GM23338 (cell line): Measurements from ENCODE around the gene SPATA33.

Source experiments
- CREB1 ChIP-seq: fragments of 250-450 bp; sonication (Bioruptor Pico); IDR thresholded peaks from 2 replicates; pipeline ENCODE4 v1.5.0; 2020; ENCODE audit warnings: low read depth, mild to moderate bottlenecking, moderate library complexity
- ETS1 ChIP-seq: IDR thresholded peaks from 2 replicates; pipeline ENCODE4 v1.6.1; 2016; ENCODE audit warnings: antibody characterized with exemption
- EZH2 ChIP-seq: fragments of 200-600 bp; sonication (generic); IDR thresholded peaks from one replicate; pipeline ENCODE4 v1.8.0; 2017; ENCODE audit warnings: antibody characterized with exemption, mild to moderate bottlenecking, low read depth; ENCODE audit not compliant: unreplicated experiment
- EZH2phosphoT487 ChIP-seq: fragments of 200-600 bp; sonication (generic); IDR thresholded peaks from one replicate; pipeline ENCODE4 v1.8.1; 2018; ENCODE audit warnings: antibody characterized with exemption; ENCODE audit not compliant: unreplicated experiment
- JUNB ChIP-seq: IDR thresholded peaks from one replicate; pipeline ENCODE4 v1.6.1; 2016; ENCODE audit warnings: antibody characterized with exemption; ENCODE audit not compliant: unreplicated experiment
- NANOG ChIP-seq: IDR thresholded peaks from 2 replicates; pipeline ENCODE4 v1.6.1; 2016; ENCODE audit warnings: antibody characterized with exemption, borderline replicate concordance
- POLR2AphosphoS5 ChIP-seq: IDR thresholded peaks from 2 replicates; pipeline ENCODE4 v1.6.1; 2016; ENCODE audit warnings: antibody characterized with exemption, low read depth
- REST ChIP-seq: IDR thresholded peaks from one replicate; pipeline ENCODE4 v1.6.1; 2018; ENCODE audit warnings: antibody characterized with exemption; ENCODE audit not compliant: unreplicated experiment
- ZNF114 ChIP-seq: fragments of 250-450 bp; sonication (Bioruptor Pico); IDR thresholded peaks from 2 replicates; pipeline ENCODE4 v1.5.0; 2020; ENCODE audit warnings: mild to moderate bottlenecking, moderate library complexity
- ZNF331 ChIP-seq: fragments of 250-450 bp; sonication (Bioruptor Pico); IDR thresholded peaks from 2 replicates; pipeline ENCODE4 v1.5.0; 2020; ENCODE audit warnings: low read depth, mild to moderate bottlenecking, moderate library complexity
- TF ChIP-seq, protein P1 (sequence below), 2 experiments: fragments of 200-600 bp in 1 of 2; sonication (generic) in 1 of 2; conservative IDR thresholded peaks; 2 replicates each; pipeline versions ENCODE4 v1.5.1 to v1.6.1; 2016 to 2017; ENCODE audit warnings: antibody characterized with exemption in 2 of 2, low read depth in 2 of 2, mild to moderate bottlenecking in 2 of 2, moderate library complexity in 1 of 2
- TF ChIP-seq, protein P2 (sequence below): fragments of 250-450 bp; sonication (Bioruptor Pico); IDR thresholded peaks from 2 replicates; pipeline ENCODE4 v1.5.0; 2020; ENCODE audit warnings: mild to moderate bottlenecking, moderate library complexity

DNA sequence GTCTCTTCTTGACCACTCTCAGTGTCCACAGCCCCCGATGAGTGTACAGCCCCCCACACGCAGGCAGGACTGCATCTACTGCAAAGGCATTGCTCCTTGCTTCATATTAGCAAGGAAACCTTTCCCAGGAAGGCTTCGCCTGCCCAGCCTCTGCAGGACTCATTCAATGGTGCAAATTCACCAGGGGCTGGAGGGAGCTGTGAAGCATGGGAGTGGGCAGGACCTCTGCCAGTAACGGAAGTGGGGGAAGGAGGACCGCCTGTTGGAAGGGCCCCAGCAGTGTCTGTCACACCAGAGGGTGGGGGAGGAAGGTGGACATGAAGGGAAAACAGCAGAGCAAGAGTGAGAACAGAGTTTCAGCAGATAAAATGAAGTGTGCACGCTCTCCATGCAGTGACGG lies 2.5 kb downstream of the SPATA33 start:
- no peak for TF ChIP-seq POLR2AphosphoS5
- TF ChIP-seq, protein P1, sequence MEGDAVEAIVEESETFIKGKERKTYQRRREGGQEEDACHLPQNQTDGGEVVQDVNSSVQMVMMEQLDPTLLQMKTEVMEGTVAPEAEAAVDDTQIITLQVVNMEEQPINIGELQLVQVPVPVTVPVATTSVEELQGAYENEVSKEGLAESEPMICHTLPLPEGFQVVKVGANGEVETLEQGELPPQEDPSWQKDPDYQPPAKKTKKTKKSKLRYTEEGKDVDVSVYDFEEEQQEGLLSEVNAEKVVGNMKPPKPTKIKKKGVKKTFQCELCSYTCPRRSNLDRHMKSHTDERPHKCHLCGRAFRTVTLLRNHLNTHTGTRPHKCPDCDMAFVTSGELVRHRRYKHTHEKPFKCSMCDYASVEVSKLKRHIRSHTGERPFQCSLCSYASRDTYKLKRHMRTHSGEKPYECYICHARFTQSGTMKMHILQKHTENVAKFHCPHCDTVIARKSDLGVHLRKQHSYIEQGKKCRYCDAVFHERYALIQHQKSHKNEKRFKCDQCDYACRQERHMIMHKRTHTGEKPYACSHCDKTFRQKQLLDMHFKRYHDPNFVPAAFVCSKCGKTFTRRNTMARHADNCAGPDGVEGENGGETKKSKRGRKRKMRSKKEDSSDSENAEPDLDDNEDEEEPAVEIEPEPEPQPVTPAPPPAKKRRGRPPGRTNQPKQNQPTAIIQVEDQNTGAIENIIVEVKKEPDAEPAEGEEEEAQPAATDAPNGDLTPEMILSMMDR (conservative IDR thresholded peaks at IDR 0.05; ENCODE audit: low read depth in 2 of 2), result no peak
- TF ChIP-seq EZH2, result no peak
- TF ChIP-seq CREB1 (CRISPR knock-in tag), result no peak
- TF ChIP-seq ETS1, result no peak
- no peak for TF ChIP-seq REST
- no peak for TF ChIP-seq ZNF114 (CRISPR knock-in tag)
- no peak for TF ChIP-seq EZH2phosphoT487
- TF ChIP-seq JUNB, result no peak
- TF ChIP-seq, protein P2, sequence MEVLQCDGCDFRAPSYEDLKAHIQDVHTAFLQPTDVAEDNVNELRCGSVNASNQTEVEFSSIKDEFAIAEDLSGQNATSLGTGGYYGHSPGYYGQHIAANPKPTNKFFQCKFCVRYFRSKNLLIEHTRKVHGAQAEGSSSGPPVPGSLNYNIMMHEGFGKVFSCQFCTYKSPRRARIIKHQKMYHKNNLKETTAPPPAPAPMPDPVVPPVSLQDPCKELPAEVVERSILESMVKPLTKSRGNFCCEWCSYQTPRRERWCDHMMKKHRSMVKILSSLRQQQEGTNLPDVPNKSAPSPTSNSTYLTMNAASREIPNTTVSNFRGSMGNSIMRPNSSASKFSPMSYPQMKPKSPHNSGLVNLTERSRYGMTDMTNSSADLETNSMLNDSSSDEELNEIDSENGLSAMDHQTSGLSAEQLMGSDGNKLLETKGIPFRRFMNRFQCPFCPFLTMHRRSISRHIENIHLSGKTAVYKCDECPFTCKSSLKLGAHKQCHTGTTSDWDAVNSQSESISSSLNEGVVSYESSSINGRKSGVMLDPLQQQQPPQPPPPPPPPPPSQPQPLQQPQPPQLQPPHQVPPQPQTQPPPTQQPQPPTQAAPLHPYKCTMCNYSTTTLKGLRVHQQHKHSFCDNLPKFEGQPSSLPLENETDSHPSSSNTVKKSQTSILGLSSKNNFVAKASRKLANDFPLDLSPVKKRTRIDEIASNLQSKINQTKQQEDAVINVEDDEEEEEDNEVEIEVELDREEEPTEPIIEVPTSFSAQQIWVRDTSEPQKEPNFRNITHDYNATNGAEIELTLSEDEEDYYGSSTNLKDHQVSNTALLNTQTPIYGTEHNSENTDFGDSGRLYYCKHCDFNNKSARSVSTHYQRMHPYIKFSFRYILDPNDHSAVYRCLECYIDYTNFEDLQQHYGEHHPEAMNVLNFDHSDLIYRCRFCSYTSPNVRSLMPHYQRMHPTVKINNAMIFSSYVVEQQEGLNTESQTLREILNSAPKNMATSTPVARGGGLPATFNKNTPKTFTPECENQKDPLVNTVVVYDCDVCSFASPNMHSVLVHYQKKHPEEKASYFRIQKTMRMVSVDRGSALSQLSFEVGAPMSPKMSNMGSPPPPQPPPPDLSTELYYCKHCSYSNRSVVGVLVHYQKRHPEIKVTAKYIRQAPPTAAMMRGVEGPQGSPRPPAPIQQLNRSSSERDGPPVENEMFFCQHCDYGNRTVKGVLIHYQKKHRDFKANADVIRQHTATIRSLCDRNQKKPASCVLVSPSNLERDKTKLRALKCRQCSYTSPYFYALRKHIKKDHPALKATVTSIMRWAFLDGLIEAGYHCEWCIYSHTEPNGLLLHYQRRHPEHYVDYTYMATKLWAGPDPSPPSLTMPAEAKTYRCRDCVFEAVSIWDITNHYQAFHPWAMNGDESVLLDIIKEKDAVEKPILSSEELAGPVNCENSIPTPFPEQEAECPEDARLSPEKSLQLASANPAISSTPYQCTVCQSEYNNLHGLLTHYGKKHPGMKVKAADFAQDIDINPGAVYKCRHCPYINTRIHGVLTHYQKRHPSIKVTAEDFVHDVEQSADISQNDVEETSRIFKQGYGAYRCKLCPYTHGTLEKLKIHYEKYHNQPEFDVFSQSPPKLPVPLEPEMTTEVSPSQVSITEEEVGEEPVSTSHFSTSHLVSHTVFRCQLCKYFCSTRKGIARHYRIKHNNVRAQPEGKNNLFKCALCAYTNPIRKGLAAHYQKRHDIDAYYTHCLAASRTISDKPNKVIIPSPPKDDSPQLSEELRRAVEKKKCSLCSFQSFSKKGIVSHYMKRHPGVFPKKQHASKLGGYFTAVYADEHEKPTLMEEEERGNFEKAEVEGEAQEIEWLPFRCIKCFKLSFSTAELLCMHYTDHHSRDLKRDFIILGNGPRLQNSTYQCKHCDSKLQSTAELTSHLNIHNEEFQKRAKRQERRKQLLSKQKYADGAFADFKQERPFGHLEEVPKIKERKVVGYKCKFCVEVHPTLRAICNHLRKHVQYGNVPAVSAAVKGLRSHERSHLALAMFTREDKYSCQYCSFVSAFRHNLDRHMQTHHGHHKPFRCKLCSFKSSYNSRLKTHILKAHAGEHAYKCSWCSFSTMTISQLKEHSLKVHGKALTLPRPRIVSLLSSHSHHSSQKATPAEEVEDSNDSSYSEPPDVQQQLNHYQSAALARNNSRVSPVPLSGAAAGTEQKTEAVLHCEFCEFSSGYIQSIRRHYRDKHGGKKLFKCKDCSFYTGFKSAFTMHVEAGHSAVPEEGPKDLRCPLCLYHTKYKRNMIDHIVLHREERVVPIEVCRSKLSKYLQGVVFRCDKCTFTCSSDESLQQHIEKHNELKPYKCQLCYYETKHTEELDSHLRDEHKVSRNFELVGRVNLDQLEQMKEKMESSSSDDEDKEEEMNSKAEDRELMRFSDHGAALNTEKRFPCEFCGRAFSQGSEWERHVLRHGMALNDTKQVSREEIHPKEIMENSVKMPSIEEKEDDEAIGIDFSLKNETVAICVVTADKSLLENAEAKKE, result no peak
- TF ChIP-seq ZNF331, result no peak
- no peak for TF ChIP-seq NANOG
